ENCODE data around the gene TMEM62.

GRCh38 chr15:43121863-43122262 is 11.5 kb upstream of the TMEM62 start:
- TF ChIP-seq CTCF (IDR thresholded peaks at IDR 0.05) (no peak), POLR2A (IDR thresholded peaks at IDR 0.05) (no peak), EP300 (IDR thresholded peaks at IDR 0.05) (no peak)
